ENCODE measurements around the gene HNRNPL. TPM values are rescaled to one million over a fixed set of nuclear protein-coding genes. Genes with fewer than 3 reads are reported as not detected.

Gene HNRNPL
- total and polyA plus RNA-seq, 9 of the 15 experiments (the other 6 are each of a cell fraction or from before 2014, with no cell fraction given): 39.5 to 610 (median 299) TPM

GRCh38 chr19:38877781-38878574, 28.2 kb upstream of the HNRNPL start, which contains the start of gene RINL (continued):
- TF ChIP-seq ZC3H11A (IDR thresholded peaks at IDR 0.05; ENCODE audit: low read depth, low read length) (no peak), ZNF318 (IDR thresholded peaks at IDR 0.05; ENCODE audit: borderline replicate concordance in 1 of 2, low read depth in 1 of 2) (no peak), HMG20A (CRISPR knock-in tag; conservative IDR thresholded peaks at IDR 0.05) (no peak), HNRNPUL1 (IDR thresholded peaks at IDR 0.05; ENCODE audit: low read length) (no peak)
- TF ChIP-seq, protein P1, sequence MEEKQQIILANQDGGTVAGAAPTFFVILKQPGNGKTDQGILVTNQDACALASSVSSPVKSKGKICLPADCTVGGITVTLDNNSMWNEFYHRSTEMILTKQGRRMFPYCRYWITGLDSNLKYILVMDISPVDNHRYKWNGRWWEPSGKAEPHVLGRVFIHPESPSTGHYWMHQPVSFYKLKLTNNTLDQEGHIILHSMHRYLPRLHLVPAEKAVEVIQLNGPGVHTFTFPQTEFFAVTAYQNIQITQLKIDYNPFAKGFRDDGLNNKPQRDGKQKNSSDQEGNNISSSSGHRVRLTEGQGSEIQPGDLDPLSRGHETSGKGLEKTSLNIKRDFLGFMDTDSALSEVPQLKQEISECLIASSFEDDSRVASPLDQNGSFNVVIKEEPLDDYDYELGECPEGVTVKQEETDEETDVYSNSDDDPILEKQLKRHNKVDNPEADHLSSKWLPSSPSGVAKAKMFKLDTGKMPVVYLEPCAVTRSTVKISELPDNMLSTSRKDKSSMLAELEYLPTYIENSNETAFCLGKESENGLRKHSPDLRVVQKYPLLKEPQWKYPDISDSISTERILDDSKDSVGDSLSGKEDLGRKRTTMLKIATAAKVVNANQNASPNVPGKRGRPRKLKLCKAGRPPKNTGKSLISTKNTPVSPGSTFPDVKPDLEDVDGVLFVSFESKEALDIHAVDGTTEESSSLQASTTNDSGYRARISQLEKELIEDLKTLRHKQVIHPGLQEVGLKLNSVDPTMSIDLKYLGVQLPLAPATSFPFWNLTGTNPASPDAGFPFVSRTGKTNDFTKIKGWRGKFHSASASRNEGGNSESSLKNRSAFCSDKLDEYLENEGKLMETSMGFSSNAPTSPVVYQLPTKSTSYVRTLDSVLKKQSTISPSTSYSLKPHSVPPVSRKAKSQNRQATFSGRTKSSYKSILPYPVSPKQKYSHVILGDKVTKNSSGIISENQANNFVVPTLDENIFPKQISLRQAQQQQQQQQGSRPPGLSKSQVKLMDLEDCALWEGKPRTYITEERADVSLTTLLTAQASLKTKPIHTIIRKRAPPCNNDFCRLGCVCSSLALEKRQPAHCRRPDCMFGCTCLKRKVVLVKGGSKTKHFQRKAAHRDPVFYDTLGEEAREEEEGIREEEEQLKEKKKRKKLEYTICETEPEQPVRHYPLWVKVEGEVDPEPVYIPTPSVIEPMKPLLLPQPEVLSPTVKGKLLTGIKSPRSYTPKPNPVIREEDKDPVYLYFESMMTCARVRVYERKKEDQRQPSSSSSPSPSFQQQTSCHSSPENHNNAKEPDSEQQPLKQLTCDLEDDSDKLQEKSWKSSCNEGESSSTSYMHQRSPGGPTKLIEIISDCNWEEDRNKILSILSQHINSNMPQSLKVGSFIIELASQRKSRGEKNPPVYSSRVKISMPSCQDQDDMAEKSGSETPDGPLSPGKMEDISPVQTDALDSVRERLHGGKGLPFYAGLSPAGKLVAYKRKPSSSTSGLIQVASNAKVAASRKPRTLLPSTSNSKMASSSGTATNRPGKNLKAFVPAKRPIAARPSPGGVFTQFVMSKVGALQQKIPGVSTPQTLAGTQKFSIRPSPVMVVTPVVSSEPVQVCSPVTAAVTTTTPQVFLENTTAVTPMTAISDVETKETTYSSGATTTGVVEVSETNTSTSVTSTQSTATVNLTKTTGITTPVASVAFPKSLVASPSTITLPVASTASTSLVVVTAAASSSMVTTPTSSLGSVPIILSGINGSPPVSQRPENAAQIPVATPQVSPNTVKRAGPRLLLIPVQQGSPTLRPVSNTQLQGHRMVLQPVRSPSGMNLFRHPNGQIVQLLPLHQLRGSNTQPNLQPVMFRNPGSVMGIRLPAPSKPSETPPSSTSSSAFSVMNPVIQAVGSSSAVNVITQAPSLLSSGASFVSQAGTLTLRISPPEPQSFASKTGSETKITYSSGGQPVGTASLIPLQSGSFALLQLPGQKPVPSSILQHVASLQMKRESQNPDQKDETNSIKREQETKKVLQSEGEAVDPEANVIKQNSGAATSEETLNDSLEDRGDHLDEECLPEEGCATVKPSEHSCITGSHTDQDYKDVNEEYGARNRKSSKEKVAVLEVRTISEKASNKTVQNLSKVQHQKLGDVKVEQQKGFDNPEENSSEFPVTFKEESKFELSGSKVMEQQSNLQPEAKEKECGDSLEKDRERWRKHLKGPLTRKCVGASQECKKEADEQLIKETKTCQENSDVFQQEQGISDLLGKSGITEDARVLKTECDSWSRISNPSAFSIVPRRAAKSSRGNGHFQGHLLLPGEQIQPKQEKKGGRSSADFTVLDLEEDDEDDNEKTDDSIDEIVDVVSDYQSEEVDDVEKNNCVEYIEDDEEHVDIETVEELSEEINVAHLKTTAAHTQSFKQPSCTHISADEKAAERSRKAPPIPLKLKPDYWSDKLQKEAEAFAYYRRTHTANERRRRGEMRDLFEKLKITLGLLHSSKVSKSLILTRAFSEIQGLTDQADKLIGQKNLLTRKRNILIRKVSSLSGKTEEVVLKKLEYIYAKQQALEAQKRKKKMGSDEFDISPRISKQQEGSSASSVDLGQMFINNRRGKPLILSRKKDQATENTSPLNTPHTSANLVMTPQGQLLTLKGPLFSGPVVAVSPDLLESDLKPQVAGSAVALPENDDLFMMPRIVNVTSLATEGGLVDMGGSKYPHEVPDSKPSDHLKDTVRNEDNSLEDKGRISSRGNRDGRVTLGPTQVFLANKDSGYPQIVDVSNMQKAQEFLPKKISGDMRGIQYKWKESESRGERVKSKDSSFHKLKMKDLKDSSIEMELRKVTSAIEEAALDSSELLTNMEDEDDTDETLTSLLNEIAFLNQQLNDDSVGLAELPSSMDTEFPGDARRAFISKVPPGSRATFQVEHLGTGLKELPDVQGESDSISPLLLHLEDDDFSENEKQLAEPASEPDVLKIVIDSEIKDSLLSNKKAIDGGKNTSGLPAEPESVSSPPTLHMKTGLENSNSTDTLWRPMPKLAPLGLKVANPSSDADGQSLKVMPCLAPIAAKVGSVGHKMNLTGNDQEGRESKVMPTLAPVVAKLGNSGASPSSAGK (IDR thresholded peaks at IDR 0.05): no peak
